Globus pallidus (tissue), 1 donor: ENCODE measurements around the gene POR.

Source experiments
- DNase-seq: peaks from one replicate; pipeline ENCODE4 v3.0.0-alpha.2; 2015; ENCODE audit warnings: low spot score

POR gene

DNA sequence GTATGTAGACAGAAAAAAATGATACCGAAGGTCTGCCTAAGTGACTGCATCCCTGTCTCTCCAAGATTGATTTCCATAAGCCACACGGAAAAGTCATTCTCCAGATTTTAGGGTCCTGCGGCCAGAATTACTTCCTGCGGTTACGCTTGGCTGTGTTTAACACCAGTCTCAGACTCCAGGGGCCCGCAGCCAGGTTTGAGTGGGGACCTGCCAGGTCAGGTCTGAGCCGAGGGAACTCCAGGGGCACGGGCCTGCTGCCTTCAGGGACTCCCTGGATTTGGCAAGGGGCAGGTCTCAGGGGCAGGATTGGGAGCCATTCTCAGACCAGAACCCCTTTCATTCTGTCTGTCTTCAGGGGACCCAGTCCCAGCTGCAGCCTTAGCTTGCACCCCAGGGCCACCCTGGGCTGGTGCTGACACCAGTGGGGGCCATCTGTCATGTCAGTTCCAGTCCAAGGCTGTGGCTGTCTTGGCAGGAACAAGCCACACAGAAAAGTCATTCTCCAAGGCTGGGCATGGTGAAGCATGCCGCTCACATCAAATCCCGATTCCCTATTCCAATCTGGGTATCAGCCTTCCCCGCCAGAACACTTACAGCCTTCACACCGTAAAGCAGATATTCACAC is 40.5 kb downstream of the POR start:
- DNase-seq: no peak

DNA sequence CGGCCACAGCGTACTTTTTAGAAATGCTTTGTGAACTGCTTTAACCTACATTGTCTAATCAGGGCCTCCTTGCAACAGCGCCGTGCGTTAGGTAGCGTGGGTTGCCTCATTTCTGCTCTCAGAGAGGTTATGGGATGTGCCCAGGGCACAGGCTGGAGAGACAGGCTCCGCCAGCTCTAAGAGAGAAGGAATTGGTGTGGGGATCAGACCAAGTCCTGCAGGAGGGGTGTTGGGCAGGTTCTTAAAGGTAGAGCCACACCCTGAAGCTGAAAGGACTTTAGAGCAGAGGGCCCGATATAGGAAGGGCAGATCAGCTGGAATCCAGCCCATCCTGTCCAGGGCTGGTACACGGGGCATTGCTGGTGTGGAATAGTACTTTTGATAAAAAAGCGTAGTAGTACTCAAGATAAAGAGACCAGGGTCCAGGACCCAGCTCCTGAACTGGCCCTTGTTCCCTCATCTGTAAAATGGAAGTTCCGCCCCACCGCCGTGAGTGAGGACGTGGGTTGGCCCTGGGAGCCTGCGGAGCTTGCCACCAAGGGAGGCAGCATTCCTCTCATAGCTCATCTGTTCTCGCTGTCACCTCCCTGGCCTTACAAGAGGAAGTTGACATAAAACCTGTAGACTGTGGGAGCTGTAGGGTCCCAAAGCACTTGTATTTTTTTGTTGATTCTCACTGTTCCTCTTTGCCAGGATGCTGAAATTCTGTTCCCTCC is 42.2 kb downstream of the POR start:
- DNase-seq: no peak

DNA sequence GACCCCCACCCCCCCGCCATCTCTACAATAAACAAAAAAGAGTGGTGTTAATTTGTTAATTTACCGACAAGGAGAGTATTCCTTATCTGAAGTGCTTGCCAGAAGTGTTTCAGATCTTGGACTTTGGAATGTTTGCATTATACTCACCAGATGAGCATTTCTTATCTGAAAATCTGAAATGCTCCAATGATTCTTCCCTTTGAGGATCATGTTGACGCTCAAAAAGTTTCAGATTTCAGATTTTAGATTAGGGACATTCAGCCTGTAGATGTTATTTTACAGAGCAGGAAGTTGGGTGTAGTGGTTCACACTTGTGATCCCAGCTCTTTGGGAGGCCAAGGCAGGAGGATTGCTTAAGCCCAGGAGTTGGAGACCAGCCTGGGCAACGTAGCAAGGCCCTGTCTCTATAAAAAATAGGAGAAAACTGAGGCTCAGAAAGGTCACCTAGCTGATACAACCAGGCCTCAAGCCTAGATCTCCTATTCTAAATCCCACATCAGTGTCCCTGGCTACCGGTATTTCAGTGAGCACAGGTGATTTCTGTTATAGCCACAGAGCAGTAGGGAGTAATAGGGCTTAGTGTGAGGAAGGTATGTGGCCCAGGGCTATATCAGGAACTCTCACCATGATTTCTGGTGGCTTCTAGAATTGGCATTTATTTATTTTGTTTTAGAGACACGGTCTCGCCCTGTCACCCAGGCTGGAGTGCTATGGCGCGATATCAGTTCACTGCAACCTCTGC is 44.0 kb downstream of the POR start:
- no peak for DNase-seq

DNA sequence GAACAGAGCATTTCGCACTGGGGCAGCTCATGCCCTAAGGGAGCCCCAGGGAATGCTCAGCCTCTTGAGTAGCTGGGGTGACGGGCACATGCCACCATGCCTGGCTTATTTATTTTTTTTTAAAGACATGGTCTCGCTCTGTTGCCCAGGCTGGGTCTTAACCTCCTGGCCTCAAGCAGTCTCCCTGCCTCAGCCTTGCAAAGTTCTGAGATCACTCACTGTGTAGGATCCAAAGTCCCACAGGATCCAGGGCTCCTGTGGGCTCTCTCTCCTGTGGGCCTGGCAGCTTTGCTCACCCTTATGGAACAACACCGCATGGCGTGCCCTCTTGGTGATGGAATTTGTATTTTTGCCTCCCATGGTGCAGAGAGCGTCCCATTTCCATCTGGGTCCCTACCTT is 45.4 kb downstream of the POR start:
- no peak for DNase-seq

DNA sequence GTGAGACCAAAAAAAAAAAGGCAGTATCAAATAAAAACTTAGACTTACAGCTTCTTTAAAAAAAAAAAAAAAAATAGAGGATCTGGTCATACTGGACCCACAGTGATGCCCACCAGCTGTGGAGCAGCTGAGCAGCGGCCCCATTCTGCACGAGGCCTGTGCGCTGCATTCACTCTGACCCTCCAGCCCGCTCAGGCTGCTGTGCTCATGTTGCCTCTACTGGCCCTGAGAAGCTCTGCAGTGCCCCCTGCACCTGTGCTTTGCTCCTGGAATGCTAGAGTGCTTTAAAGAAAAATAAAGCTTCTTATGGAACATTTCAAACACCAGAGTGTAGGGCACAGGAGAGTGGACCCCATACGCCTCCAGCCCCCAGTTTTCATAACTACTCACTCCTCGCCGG is 46.3 kb downstream of the POR start:
- DNase-seq: no peak

DNA sequence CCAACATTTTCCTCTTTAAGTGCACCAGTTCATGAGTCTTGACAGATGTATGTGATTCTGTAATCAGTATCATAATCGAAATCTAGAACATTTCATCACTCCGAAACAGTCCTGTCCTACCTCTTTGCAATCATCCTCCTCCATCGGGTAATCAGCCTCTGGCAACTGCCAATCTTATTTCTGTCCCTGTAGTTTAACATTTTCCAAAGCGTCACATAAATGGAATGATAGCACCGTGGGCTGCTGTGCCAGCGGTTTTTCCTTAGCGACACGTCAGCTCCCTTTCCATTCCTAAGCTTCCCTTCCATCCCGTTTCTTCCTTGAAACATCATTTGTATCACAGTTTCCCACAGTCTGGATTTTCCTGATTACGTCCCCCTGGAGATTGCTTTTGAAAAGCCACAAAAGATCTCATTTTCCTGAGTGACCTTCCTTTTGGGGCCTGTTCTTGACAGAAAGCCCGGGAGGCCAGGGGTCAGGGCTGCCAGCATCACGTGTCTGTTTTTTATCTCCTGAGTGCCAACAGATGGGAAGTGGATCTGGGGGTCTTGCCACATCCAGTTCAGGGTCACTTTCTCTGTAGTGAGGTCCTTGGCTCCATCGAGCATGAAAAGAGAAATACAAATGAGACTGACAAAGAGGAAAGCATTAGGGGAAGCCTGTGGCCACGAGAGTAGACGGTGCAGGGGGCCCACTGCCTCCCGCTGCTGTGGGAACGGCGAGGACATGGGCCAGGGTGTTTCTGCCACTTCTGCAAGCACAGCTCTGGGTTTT is 47.8 kb downstream of the POR start:
- DNase-seq: no peak

DNA sequence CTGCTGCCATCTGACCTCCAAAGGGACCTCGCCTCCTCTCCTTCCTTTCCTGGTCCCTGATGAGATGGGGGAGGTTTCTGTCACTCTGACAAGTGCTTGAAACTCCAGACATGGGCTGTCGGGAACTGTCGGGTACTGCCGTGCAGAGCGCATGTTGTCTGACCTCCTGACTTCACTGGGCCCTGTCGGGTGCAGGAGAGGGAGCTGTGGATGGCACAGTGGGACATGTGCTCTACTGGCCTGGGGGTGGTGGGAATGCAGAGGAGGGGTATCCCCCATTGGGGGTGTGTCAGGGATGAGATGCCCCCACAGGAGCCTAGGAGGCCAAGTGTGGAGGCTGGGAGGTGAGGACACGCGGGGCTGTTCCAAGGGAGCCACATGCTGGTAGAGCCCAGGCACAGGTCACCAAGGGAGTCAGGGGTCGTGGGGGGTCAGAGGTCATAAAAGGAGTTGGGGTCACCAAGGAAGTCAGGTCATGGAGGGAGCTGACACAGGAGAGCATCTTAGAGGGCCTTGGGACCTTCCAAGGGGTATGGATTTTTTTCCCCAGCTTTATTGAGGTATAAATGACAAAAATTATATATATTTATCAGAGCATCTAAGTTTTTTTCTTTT is 48.5 kb downstream of the POR start:
- DNase-seq: no peak

DNA sequence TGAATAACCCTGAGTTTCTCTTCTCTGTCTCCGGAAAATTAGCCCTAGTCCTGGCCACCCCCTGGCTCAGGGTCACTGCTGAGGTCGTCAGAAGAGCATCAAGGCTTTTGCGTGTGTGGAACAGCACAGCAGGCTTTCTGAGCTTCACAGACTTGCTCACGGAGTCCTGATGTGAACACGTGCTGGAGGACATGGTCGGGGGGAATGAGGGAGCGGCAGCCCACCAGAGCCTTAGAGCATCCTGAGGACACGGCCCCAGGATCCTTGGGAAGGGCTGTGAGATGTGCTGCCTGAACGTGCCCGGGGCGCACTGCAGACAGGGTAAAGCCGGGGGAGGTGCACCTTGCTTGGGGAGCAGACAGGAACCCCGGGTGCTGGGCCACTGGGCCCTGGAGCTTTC is 50.7 kb downstream of the POR start:
- no peak for DNase-seq

DNA sequence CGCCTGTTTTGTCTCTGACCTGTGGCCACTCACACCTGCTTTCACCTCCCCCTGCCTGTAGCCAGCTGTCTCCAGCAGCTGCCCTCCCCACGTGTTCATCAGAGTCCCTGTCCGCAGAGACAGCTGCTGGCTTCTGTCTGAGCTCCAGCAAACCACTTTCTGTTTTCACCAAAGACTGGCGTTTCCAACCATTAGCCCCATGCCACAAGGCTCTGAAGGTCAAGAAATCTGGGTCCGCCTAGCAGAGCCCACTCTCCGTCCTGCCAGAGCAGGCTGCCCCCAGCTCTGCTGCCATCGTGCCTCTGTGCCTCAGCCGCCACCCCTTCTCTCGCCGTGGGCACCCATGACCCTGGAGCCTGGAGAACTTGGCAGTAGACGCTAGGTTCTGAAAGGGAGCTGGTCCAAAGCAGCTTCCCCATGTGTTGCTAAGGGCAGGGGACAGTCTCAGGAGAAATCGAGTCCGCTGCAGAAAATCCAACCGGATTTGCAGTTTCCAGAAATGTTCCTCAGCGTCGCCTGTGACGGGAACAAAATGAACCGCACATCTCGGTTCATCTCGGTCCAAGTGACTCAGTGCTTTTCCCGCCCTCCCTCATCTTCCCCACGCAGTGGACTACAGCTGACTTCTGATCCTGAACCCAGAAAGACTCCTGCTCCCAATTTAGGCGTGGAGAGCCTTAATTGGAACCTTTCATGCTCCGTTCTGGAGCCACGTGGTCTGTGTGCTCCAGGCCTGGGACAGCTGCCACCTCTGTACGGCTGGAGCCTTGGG is 51.4 kb downstream of the POR start:
- peak; percentile 41 for DNase-seq

DNA sequence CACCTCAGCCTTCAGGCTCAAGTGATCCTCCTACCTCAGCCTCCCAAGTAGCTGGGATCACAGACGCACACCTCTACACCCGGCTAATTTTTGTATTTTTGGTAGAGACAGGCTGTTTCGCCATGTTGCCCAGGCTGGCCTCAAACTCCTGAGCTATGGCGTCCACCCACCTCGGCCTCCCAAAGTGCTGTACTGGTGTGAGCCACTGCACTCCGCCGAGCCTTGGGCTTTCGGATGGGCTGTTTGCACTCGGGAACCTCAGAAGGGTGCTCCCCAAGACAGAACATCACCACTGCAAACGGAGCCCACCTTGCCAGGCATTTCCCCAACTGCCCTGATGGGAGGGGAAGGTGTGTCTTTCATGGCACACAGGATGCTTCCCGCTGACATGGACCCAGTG is 52.1 kb downstream of the POR start:
- no peak for DNase-seq

DNA sequence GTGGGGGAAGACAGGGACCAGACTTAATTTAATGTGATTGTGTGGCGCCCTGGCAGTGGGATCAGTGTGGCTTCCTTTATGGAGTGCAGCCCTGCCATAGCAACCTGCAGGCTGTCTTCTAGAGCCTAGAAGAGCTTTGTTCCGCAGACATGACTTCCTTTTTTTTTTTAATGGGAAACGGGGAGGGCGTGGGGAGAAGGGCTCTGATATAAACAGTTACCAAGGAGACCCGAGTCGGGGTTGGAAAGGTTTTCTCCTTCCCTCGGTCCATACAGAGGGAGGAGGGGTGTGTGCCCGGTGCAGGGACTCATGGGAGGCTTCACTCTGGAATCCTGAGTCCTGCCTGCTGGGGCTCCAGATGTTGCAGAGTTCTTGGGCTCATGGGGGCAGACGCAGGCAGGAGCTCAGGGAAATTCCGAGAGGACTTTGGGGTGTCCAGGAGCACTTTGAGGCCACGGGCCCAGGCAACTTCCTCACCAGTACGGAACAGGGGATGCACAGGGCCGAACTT is 52.6 kb downstream of the POR start:
- peak; percentile 29 for DNase-seq

DNA sequence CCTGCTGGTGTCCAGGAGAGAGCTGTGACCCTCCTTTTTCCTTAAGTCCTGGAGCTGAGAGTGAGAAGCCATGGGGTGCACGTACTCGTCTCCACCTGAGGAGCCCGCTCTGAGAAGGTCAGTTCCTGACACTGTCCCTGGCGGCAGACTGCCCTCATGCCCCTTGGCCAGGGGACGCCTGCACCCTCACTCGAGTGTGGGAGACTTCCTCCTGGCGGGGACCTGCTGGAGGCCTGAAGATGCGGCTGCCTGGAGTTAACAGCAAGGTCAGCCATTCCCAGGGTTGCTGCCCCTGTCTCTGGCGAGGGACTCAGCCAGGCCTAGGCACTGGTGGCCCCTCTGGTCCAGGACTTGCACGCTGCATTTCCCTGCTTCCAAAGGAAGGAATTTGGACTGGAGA is 53.1 kb downstream of the POR start:
- DNase-seq: no peak

DNA sequence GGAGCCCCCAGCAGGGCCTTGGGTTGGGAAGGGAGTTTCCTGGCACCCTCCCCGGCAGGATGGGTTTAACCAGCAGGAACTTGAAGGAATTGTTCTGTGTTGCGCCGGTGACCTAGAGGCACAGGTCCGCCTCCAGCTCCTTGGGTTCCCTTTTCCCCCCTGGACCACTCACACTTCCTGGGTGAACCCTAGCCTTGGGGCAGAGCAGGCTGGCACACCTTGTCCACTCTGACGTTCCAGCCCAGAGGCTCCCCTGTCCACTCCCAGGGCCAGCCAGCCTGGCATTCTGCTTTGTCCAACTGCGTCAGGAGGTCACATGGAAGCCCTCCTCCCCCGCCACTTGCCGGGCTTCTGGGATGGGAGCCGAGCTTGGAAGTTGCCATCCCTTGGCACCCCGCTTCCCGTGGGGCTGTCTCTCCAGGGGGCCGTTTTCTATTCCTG is 53.6 kb downstream of the POR start:
- peak; percentile 78 for DNase-seq

DNA sequence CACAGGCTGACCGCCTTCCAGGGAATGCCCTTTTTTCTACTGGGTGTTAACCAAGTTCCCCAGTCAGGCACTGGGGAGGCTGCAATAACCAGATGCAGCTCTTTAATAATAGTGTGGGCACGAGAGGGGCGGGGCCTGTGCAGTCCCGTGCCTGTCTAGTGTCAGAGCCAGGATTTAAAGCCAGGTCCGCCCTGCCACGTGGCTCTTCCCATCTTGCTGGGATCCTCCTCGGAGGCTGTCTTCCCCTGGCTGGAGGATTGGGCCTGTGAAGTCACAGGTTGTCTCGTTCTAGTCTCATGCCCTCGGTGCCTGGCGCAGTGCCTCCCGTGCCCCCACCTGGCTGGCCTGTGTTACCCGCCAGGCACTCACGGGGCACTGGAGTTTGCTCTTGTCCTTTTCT is 54.2 kb downstream of the POR start:
- DNase-seq: no peak

DNA sequence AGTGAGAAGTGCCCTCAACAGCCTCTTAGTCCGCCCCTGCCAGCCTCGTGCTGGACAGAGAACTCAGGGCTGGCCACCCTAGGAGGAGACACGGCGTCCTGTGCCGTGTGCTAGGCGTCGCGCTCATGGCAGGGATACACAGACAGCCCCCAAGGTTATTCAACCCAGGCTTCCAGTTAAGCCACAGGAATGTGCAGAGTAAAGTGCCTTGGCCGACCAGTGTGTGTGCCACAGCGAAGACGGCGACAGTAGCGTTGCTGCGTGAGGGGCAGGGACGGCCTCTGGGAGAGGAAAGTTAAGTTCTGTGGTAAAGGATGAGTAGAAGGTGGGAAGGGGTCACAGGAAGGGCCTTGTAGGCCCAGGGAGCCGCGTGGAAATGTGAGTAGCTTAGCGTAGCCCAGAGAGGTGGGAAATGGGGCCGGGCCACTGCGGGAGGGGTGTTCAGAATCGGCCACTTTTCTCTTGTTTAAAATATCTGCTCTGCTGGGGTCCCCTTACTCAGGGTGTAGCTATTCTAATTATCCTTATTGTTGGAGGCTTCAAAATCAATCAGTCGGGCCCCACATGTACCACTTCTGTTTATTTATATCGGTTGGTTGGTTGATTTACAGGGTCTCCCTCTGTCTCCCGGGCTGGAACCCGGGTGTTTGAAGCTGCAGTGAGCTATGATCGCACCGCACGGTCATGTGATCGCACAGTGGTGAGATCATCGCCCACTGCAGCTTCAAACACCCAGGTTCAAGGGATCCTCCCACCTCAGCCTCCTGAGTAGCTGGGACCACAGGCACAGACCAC is 54.9 kb downstream of the POR start:
- no peak for DNase-seq

DNA sequence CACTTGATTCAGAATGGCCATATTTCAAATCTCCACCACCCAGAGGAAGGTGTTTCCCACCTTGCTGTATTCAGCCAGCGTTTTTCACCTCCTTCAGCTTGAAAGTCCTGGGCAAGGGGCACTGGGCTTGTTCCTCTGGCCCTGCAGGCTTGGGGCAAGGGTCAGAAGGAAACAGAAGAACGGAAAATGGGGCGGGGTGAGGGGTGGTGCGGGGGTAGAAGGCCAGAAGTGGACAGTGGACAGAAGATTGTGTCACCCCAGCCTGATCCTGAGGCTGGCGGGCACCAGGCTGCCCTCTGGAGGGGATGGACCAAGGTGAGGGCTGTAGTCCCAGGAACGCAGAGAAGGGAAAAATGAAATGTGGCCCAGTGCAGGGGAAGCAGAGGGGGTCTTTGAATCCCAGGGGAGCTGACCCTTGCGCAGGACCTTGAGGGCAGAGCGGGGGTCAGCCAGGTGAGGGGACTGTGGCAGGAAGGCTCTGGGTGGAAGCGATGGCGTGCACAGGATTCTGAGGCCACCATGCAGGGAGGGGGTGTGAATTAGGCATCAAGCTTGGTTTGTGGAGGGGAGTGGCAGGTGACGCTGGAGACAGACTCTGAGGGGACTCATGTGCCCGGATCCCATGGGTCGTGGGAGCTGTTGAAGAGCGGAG is 56.5 kb downstream of the POR start:
- no peak for DNase-seq

DNA sequence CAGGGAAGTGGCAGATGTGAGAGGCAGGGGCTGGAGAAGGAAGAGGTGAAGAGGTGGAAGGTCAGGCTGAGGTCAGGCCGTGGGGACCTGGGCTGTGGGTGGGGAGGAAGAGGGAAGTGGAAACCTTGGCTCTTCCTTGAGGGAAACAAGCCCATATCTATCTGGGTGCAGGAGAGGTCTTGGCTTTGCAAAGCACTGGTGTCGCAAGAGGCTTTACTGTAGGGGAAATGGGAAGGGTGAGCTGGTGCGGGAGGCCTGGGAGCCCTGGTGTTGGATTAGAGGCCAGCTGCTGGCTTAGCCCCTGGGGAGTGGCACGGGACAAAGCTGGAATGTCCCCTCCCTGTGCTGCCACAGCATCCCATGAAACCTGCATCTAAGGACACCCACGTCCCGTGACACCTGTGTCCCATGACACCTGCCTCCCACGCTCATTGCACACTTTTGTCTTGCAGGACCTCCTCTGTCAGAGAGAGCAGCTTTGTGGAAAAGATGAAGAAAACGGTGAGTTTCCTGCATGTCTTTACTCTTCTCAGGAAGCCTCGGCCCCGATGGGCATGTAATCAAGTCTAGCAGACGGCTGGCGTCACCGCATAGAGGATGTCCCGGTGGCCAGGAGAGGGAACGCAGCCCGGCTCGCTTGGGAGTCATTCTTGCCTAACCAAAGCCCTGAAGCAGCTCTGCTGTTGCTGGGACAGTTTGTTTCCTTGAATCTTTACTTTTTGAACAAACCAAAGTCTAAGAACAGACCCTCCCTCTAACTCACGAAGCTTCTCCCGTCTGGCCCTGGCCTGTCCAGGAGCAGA is 57.2 kb downstream of the POR start:
- no peak for DNase-seq

DNA sequence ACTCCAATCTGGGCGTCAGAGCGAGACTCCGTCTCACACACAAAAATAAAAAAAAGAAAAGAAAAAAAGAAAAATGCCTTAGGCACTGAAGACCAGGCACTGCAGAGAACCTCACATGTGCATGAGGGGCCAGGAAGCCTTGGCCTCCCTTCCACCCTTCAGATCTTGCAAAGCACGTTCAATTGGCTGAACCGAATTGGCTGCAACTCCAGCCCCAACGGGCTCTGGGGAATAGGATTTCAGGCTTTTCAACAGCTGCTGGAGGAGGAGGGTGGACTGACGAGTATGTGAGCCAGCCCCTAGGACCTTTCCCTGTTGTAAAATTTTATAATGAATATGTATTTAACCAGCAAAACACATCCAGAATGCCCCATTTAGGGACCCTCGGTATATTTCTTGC is 62.8 kb downstream of the POR start:
- no peak for DNase-seq
